Activated CD8-positive, alpha-beta memory T cell treated with anti-CD3 and anti-CD28 coated beads for 4 hours (primary cell): ENCODE measurements around the gene LEFTY2.
"Not testable (repeated sequence)": the region's sequence is repeated elsewhere in the genome, so short reads cannot be mapped to it uniquely, and the experiment has no call there.

Source experiments
- DNase-seq, 2 donors: peaks; one replicate each; pipeline ENCODE4 v3.0.0-alpha.2; 2020; ENCODE audit warnings: low read depth in 2 of 2

Gene LEFTY2

DNA sequence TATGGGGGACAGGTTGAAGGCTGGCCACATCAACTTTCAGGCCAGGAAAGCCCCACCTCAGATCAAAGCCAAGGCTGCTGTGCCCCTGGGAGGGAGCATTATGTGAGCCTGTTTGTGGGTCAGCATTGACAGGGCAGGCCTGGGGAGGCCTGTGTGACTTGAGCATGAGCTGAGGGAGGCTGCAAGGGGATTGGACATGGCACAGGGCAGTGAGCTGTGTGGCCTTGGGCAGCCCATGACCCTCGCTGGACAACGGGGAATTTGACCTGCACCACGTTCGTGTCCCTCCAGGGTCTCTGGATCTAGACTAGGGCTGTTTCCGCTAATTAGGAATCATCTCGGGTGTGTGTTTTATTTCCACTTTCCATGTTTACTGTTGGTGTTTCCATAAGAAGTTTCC is 34.6 kb downstream of the LEFTY2 start:
- DNase-seq: no peak

DNA sequence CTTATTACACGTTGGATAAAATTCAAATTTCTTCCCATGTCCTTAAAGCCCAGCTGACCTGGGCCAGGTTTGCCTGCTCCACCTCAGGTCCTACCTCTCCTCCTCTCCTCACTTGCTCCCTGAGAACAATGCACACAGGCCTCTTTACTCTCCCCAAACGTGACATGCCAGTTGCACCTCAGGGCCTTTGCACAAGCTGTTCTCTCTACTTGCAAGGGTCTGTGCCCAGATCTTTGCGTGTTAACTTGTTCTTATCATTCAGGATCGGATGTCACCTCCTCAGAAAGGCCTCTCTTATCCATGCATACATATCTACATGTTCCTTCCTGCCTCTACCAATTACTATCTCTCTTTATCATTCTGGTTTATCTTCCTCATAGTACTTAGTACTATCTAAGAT is 37.4 kb downstream of the LEFTY2 start:
- DNase-seq: no peak

DNA sequence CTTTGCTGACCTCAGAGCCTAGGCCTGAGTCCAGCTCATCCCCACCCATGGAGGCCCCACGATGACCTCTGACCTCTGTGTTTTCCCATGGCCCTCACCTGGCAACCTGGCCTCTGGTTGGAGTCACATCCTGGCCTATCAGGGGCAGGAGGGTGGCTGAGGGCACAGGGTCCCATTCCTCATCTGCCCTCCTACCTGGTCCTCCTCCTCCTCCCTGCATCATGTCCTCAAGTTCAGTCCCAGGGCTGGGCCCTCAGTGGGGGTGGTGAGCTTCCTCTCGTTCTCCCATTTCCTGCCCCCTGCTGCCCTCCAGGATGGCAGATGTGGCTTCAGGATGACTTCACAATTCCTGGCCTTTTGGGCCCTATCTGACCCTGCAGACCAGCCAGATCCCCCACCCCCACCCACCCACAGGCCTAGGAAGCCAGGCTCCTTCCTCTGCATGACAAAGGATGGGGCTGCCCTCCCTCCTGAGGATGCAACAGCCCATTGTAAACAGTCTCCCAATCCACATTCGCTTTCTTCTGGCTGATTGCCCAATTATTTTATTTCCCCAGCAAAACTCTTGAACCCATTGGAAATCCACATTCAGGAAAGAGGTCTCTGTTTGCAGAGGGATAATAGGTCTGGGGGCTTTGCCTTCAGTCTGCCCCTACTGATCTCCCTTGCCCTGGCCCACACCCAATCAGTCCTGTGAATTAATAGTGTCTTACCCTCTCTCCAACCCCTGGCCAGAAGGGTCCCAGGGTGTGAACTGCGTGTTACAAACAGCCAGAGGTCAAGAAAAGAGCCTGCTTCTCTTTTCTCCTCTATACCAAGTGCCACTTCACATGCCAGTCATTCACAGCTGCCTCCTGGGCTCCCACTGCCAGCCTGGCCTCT is 41.7 kb downstream of the LEFTY2 start:
- no peak for DNase-seq

DNA sequence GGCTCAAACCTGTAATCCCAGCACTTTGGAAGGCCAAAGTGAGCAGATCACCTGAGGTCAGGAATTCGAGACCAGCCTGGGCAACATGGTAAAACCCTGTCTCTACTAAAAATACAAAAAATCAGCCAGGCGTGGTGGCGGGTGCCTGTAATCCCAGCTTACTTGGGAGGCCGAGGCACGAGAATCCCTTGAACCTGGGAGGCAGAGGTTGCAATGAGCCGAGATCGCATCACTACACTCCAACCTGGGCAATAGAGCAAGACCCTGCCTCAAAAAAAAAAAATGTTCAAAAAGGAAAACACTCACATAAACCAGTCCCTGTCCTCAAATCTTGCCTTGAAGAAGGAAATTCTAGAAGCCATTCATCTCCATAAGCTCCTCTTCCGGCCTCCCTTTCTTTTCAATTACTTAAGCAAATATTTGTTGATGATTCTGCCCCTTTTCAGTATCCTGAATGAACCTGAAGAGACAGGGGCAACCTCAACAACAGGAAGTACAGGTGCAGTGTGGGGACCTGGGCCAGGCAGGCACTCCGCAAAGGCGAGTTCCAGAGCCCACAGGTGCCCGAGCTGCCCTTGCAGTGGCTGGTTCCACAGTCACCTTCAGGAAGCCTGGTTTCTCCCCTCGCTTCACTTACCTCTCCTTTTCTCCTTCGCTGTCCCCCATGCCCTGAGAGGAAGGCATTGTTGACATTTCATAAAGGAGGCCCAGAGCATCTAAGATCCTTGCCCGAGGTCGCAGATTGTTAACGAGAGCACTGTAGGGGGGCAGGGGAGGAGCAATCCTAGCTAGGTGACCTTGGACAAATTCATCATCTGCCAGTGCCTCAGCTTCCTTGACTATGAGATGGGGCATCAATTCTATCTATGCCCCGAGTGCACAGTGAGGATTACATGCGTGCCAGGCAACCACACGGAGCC is 43.2 kb downstream of the LEFTY2 start:
- DNase-seq: no peak

DNA sequence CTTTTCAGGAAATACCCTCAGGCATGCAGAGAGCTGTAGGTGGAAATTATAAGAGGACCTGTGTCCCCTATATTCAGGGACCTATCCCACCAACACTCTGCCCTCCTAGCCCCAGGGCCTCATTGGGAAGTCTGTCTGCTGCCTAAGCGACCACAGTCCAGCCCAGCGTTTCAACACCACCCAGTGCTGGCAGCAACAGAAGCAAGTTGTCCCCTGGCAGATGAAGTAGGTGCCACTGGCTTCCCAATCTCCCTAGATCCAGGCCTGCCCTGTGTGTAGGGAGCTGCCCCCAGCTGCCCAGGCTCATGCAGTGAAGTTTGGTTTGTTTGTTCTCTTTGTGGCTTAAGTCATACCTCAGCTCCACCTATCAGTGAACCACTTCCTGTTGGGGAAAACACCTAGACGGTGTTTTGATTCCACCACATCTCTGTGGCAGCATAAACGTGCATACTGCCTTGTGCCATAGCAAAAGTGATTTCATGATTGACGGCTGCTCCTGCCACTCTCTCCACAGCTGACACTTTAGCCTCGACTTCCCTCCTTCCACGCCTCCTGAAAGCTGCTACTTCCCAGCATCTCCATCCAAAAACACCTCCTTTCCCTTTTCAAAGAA is 44.0 kb downstream of the LEFTY2 start:
- DNase-seq: peak; percentile 24 to 58

DNA sequence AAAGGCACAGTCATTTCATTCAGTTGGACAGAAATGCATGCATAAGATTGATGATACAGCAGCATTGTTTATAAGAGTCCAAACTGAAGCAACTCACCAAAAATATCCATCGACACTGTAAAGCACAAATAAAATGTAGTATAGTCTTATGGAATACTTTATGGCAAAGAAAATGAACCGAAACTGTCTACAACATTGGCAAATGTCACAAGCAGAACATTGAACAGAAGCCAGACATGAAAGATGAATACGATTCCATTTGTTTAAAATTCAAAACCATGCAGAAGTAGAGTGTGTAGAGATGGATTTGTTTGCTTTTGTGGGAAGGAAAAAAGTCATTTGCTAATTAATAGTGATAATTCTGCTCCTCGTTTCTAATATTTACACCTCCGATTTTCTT is 44.5 kb downstream of the LEFTY2 start:
- DNase-seq: no peak

DNA sequence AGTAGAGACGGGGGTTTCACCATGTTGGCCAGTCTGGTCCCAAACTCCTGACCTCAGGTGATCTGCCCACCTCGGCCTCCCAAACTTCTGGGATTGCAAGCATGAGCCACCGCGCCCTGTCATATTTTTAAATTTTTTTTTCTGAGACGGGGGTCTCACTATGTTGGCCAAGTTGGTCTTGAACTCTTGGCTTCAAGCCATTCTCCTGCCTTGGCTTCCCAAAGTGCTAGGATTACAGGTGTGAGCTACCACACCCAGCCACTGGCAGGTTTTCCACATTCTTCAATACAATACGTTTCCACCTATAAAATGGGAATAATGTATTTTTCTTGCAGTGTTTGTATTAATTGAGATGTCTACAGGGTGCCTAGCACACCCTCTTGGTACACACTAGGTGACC is 48.7 kb downstream of the LEFTY2 start:
- DNase-seq: no peak

DNA sequence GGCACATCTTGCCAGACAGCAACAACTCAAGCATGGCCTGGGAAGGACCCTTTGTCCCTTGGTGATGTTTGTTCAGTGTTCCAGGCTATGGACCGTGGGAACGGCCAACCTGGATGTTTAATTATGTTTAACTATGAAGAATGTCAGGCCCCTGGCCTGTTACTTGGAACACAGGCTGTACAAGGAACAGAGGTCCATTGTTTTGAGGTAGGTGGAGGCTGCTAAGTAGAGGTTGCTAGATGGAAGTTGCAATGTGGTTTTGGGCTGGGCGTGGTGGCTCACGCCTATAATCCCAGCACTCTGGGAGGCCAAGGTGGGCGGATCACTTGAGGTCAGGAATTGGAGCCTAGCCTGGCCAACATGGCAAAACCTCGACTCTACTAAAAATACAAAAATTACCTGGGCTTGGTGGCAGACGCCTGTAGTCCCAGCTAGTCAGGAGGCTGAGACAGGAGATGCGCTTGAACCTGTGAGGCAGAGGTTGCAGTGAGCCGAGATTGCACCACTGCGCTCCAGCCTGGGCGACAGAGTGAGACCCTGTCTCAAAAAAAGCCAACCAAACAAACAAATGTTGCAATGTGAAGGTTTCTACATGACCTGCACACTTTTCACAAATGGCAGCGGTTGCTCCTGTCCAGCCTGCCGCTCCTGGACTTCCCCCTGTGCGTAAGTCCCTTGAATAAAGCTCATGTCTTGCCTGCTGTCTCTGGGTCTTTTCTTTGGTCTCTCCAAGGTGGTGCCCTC is 49.6 kb downstream of the LEFTY2 start:
- DNase-seq: no peak

DNA sequence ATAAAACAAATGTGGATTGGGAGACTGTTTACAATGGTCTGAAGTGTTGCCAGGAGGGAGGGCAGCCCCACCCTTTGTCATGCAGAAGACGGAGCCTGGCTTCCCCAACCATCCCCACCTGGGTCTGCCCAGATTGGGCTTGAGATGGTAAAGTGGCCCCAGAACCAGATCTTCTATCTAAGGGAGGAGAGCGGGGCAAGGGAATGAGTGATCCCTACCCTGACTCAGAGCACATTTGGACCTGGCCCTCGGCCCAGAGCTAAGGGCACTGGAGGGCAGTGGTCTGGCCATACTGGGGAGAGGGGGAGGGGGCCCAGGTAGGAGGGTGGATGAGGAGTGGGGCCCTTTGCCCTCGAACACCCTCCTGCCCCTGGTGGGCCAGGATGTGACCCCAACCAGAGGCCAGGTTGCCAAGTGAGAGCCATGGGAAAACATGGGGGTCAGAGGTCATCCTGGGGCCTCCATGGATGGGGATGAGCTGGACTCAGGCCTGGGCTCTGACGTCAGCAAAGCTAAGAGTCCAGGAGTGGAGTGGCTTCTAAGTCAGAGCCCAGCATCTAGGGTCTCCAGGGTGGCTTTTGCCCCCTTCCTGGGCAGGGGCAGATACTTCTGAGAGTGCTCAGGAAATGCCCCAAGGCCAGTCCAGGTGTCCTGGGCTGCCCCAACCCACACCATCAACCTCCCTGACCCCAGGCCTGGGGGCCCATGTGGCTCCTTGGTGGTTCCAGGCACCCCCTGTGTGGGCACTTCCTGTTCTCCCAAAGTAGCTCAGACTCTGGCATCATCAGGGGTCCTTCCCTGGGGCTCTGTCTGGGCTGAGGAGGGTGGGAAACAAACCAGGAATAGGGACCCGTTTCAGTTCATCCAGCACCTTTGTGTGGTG is 50.4 kb downstream of the LEFTY2 start:
- DNase-seq: no peak

DNA sequence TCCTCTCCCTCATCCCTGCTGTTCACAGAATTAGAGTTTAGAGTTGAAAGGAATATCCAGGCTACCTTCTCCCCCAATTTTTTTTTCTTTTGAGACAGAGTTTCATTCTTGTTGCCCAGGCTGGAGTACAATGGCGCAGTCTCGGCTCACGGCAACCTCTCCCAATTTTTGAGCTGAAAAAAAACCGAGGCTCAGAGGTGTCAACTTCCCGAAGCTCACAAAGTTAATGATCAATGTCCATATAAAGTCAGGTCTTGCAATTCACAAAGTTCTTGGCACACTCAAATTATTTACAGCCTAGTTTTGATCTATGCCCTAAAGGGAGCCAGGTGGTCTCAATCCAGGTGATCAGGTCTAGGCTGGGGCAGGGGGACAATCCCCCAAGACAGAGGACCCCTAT is 51.3 kb downstream of the LEFTY2 start:
- no peak for DNase-seq

DNA sequence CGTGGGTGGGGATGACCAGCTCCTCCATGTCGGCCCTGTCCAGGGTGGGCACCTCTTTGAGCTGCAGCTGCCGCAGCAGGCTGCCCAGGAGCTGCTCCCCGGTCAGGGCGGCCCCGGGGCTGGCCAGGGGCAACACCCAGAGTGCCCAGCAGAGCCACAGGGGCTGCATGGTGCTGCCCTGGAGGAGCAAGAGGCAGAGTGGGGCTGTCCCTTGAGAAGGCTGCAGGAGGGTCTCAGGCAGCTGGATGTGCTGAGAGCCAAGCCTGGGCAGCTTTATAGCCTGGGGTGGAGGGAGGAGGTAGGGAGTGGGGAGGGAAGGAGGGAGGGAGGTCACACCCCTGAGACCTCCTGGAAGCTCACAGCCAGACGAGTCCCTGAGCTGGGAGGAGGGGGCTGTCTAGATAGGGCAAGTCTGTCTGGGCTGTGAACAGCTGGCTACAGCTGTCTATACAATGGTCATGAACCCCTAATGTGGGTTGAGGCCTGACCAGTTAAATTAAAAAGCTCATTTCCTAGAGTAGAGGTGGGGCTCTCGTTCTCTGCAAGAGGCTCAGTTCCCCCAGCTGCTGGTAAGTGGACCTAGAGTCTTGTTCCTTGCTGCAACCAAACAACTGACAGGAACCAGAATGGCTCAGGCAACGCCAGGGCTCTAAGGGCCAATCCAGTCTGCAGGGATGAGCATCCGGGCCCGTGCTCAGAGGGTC is 52.0 kb downstream of the LEFTY2 start, which contains the start of gene LEFTY1:
TSS of gene LEFTY1 (minus strand) at position 249 of the 704 bp plus-strand sequence. CDS start at position 169, 80 bp downstream.
- no peak for DNase-seq

DNA sequence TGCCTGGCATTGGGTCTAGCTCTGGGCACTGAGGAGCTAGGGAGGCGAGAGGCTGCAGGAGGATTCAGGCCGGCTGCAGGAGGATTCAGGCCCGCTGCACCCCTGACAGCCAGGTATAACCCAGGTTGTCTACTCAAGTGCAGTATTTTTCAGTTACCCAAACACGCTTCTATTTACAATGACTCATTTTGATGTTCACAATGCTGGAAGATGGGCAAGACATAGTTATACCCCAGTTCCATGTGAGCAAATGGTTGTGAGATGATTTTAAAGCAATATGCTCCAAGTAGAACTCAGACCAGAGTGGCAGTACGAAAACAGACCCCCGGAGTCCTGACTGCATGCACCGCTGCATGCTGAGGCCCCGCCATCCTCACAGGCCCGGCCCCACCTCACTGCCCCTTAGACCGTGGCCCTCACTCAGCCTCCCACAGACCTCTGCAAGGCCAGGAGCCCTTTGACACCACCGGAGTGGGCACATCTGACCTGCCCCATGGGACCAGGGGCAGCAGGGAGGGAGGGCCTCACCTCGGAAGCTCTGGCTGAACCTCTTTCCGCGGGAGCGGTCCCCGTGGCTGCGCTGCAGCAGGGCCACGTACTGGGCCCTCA is 52.6 kb downstream of the LEFTY2 start:
- DNase-seq: no peak

DNA sequence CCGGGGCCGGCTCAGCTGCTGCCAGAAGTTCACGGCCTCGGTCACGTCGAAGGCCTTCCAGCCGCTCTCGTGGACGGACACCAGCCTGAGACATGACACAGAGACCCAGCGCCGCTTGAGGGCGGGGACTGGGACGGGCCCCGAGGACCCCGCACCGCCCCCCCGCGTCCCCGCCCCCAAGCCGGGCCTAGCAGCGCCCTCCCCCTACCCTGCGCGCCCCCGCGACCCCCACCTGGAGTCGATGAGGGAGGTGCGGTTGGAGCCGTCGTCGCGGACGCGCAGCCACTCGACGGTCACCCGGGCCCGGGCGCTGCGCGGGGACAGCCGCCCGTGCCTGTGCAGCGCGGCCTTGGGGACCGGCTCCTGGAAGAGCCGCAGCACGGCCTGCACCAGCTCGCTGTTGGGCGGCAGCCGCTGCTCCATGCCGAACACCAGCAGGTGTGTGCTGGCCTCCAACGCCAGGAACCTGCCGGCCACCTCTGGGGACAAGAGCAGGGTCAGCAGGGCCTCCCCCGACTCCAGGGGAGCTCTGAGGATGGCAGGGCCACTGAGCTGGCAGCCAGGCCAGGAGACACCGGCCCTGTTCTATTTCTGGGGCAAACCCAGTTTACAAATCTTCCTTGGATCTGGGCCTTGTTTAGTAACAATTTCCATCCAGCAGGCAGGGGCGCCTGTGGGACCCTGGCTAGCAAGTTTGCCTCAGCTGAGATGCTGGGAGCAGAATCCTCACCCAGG is 53.3 kb downstream of the LEFTY2 start:
- DNase-seq: not testable (repeated sequence)

DNA sequence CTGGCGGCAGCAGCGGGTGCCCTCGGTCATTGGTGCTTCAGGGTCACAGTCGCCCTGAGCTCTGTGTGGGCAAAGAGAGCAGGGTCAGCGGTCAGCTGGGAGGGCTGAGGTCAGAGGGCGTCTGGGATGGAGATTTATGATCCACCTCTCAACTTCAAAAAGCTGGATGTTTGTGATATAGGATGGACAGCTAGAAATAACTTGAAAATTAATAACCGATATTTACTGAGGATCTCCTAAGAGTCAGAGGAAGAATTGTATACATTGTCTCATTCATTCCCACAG is 54.0 kb downstream of the LEFTY2 start:
- DNase-seq: no peak
